MCF 10A (cell line): ENCODE measurements around the gene ARHGAP31. TPM values are rescaled to one million over a fixed set of nuclear protein-coding genes. Genes with fewer than 3 reads are reported as not detected.
A peak's percentile ranks its signal among the peaks of the same experiment; 100 is the strongest.
"Not testable (repeated sequence)": the region's sequence is repeated elsewhere in the genome, so short reads cannot be mapped to it uniquely, and the experiment has no call there.

Experiments used
- BruUV-seq: library from RNA; stranded (reverse); fragments of 400-500 nt; replicated peaks from 2 replicates; lab custom pipeline; 2021; lab: Mats Ljungman, UMichigan
- CTCF ChIA-PET: fragments of 300-600 bp; sonication (Branson Sonifier 250); formaldehyde crosslinking; extraction: SDS; loops from one replicate; lab custom pipeline; 2021; ENCODE audit warnings: antibody characterized with exemption, inconsistent platforms; lab: Yijun Ruan, JAX
- POLR2A ChIA-PET: fragments of 300-600, 350-650 bp; sonication (Branson Sonifier 250); formaldehyde crosslinking; extraction: SDS; loops from one replicate; lab custom pipeline; 2020; ENCODE audit warnings: antibody characterized with exemption, inconsistent platforms; lab: Yijun Ruan, JAX
- DNase-seq: peaks from one replicate; pipeline ENCODE4 v3.0.0-alpha.2; 2018; ENCODE audit not compliant: unreplicated experiment
- H3K27ac Mint-ChIP-seq: one replicate; pipeline ENCODE4 v1.8.0; 2022; ENCODE audit warnings: mild to moderate bottlenecking, low read depth, mixed read lengths; ENCODE audit not compliant: unreplicated experiment
- H3K27me3 Mint-ChIP-seq: one replicate; pipeline ENCODE4 v1.8.0; 2022; ENCODE audit warnings: mixed read lengths; ENCODE audit not compliant: insufficient read depth, unreplicated experiment
- H3K36me3 Mint-ChIP-seq: one replicate; pipeline ENCODE4 v1.8.0; 2022; ENCODE audit warnings: mild to moderate bottlenecking, moderate library complexity, mixed read lengths; ENCODE audit not compliant: insufficient read depth, unreplicated experiment
- H3K4me1 Mint-ChIP-seq: one replicate; pipeline ENCODE4 v1.8.0; 2022; ENCODE audit warnings: mixed read lengths; ENCODE audit not compliant: insufficient read depth, unreplicated experiment
- H3K4me3 Mint-ChIP-seq: one replicate; pipeline ENCODE4 v1.8.0; 2022; ENCODE audit warnings: mild to moderate bottlenecking, moderate library complexity, mixed read lengths; ENCODE audit not compliant: unreplicated experiment
- H3K9me3 Mint-ChIP-seq: one replicate; pipeline ENCODE4 v1.8.0; 2022; ENCODE audit warnings: mixed read lengths; ENCODE audit not compliant: unreplicated experiment
- CTCF ChIP-seq: fragments of 200-600 bp; IDR thresholded peaks from one replicate; pipeline ENCODE4 v1.8.0; 2022; ENCODE audit warnings: antibody characterized with exemption, mild to moderate bottlenecking; ENCODE audit not compliant: unreplicated experiment
- intact Hi-C: fragments of 100-400 bp; cut with micrococcal nuclease; formaldehyde crosslinking; loops from 2 replicates; pipeline ENCODE4 v1.14.1; 2022
- total RNA-seq: library from RNA; stranded (reverse); gene quantifications from 2 replicates; pipeline ENCODE4 v1.2.3, GENCODE V29; 2022

The ARHGAP31 gene
- total RNA-seq, 1 experiment from 2014 or later: 4.4 TPM

GRCh38 chr3:119319311-119319710, 25.1 kb downstream of the ARHGAP31 start:
- BruUV-seq: no TSS peak
- TF ChIP-seq CTCF: no peak
- Mint-ChIP-seq H3K9me3 (no peaks in the 10 kb centered on the region), H3K4me3 (no peak overlapping the region), H3K36me3 (no peaks in the 10 kb centered on the region), H3K27me3 (no peaks in the 10 kb centered on the region), H3K4me1 (no peaks in the 10 kb centered on the region), H3K27ac (no peak overlapping the region)
- intact Hi-C loops: no loop called here
- ChIA-PET POLR2A (no interaction called here), CTCF (no interaction called here)
- no peak for DNase-seq

- H3K9me3 Mint-ChIP-seq, CTCF ChIA-PET, intact Hi-C loops, H3K4me3 Mint-ChIP-seq, H3K36me3 Mint-ChIP-seq, H3K27me3 Mint-ChIP-seq, DNase-seq, H3K27ac Mint-ChIP-seq, BruUV-seq, H3K4me1 Mint-ChIP-seq: not testable (repeated sequence)
- POLR2A ChIA-PET: interaction anchor here (2.7 kb wide), 1 partner anchor 26 kb away, joined by 25 read pairs; the partner anchor contains the start of gene ARHGAP31
Measured at GRCh38 chr3:119320785-119321184, 26.6 kb downstream of the ARHGAP31 start.

- Mint-ChIP-seq H3K36me3 (no peaks in the 10 kb centered on the region), H3K4me1 (no peaks in the 10 kb centered on the region), H3K9me3 (no peaks in the 10 kb centered on the region), H3K4me3 (peak overlapping the region; percentile 80), H3K27ac (peak overlapping the region; percentile 90), H3K27me3 (no peaks in the 10 kb centered on the region)
- no peak for TF ChIP-seq CTCF
- POLR2A ChIA-PET: interaction anchor here (0.7 to 2.7 kb wide), 7 partner anchors 16 to 359 kb away, joined by 3 to 25 read pairs (median 7); partner anchors contain the start of genes ARHGAP31 and TMEM39A
- CTCF ChIA-PET: interaction anchor here (0.6 to 1.1 kb wide), 4 partner anchors 27 to 413 kb away, joined by 3 to 4 read pairs (median 3); no protein-coding TSS in a partner anchor
- BruUV-seq: TSS peak; percentile 48
- intact Hi-C loops: no loop called here
- peak; percentile 42 for DNase-seq
Measured at GRCh38 chr3:119322021-119322834, 28.0 kb downstream of the ARHGAP31 start.

GRCh38 chr3:119322835-119323722, 28.9 kb downstream of the ARHGAP31 start:
- CTCF ChIA-PET: interaction anchor here (1.1 kb wide), 1 partner anchor 28 kb away, joined by 4 read pairs; no protein-coding TSS in a partner anchor
- TF ChIP-seq CTCF: no peak
- Mint-ChIP-seq H3K9me3 (no peaks in the 10 kb centered on the region), H3K4me3 (peak overlapping the region; percentile 80), H3K36me3 (no peaks in the 10 kb centered on the region), H3K27me3 (no peaks in the 10 kb centered on the region), H3K4me1 (no peaks in the 10 kb centered on the region), H3K27ac (peak overlapping the region; percentile 90)
- POLR2A ChIA-PET: interaction anchor here (0.6 to 2.7 kb wide), 6 partner anchors 16 to 771 kb away, joined by 3 to 25 read pairs (median 6); partner anchors contain the start of genes ARHGAP31, GSK3B and TMEM39A
- intact Hi-C loops: no loop called here
- DNase-seq: peak; percentile 70
- no TSS peak for BruUV-seq
